Endothelial cell of umbilical vein (primary cell): Measurements from ENCODE around the gene KRT10. TPM values are rescaled to one million over a fixed set of nuclear protein-coding genes. Genes with fewer than 3 reads are reported as not detected.

Source experiments
- BruUV-seq: library from RNA; stranded (reverse); fragments of 400-500 nt; replicated peaks from 2 replicates; lab custom pipeline; 2021; lab: Mats Ljungman, UMichigan
- CTCF ChIA-PET: fragments of 300-600, 350-600 bp; sonication (Branson Sonifier 250); formaldehyde crosslinking; loops from one replicate; lab custom pipeline; 2021; ENCODE audit warnings: antibody characterized with exemption, inconsistent platforms; lab: Charles Lee
- POLR2A ChIA-PET: fragments of 300-600, 350-600 bp; sonication (Branson Sonifier 250); formaldehyde crosslinking; loops from one replicate; lab custom pipeline; 2021; ENCODE audit warnings: antibody characterized with exemption, inconsistent platforms; lab: Charles Lee
- DNase-seq: peaks from one replicate; pipeline ENCODE4 v3.0.0-alpha.2; 2011; ENCODE audit warnings: low read depth, low spot score
- FAIRE-seq: peaks from 2 replicates; lab custom pipeline; 2011; peaks lifted over from hg19 to GRCh38; lab: Jason Lieb, UNC
- H2AFZ ChIP-seq: 2 replicates; pipeline ENCODE4 v1.6.0; 2012; ENCODE audit warnings: low read depth, low read length, control low read depth, inconsistent platforms
- H3K27ac ChIP-seq: 2 replicates; pipeline ENCODE4 v1.5.1; 2011; ENCODE audit warnings: low read depth, mild to moderate bottlenecking, control low read depth, low read length, moderate library complexity; ENCODE audit not compliant: insufficient read depth
- H3K27me3 ChIP-seq, 2 experiments: 2 replicates each; pipeline versions ENCODE4 v1.6.0 to v1.6.1; 2011; ENCODE audit warnings: low read length in 2 of 2, mixed read lengths in 1 of 2; ENCODE audit not compliant: control insufficient read depth in 2 of 2, insufficient read depth in 2 of 2
- H3K36me3 ChIP-seq, 2 experiments: 2 replicates in 1 of 2; 3 replicates in 1 of 2; pipeline ENCODE4 v1.5.1; 2011; ENCODE audit warnings: low read length in 2 of 2, mild to moderate bottlenecking in 1 of 2, moderate library complexity in 1 of 2; ENCODE audit not compliant: control insufficient read depth in 2 of 2, insufficient read depth in 2 of 2; ENCODE audit errors: extremely low read depth in 1 of 2
- H3K4me1 ChIP-seq: 3 replicates; pipeline ENCODE4 v1.5.1; 2011; ENCODE audit warnings: mild to moderate bottlenecking, low read length; ENCODE audit not compliant: control insufficient read depth, insufficient read depth; ENCODE audit errors: extremely low read depth
- H3K4me2 ChIP-seq: 2 replicates; pipeline ENCODE4 v1.6.1; 2011; ENCODE audit warnings: low read length, control low read depth, mixed read lengths; ENCODE audit not compliant: insufficient read depth
- H3K4me3 ChIP-seq, 3 experiments: fragments of 200-600 bp in 1 of 3; sonication (generic), shearing (Covaris generic) in 1 of 3; replicated peaks in 1 of 3; 2 replicates each; pipeline ENCODE4 v1.5.1; 2011 to 2016; ENCODE audit warnings: control low read depth in 3 of 3, low read length in 3 of 3, mild to moderate bottlenecking in 2 of 3, inconsistent platforms in 1 of 3, low read depth in 1 of 3, moderate library complexity in 1 of 3; ENCODE audit not compliant: insufficient read depth in 1 of 3
- H3K79me2 ChIP-seq: 2 replicates; pipeline ENCODE4 v1.6.0; 2012; ENCODE audit warnings: low read length, inconsistent platforms; ENCODE audit not compliant: control insufficient read depth, insufficient read depth
- H3K9ac ChIP-seq: replicated peaks from 2 replicates; pipeline ENCODE3; 2011; ENCODE audit warnings: low read length, control low read depth; ENCODE audit not compliant: insufficient read depth; ENCODE audit errors: extremely low read depth
- H3K9me1 ChIP-seq: replicated peaks from 3 replicates; pipeline ENCODE4 v1.6.0; 2011; ENCODE audit warnings: mild to moderate bottlenecking, low read length; ENCODE audit not compliant: control insufficient read depth, insufficient read depth; ENCODE audit errors: extremely low read depth
- H3K9me3 ChIP-seq: replicated peaks from 2 replicates; pipeline ENCODE4 v1.5.1; 2012; ENCODE audit warnings: low read length, inconsistent platforms; ENCODE audit not compliant: control insufficient read depth, insufficient read depth
- H4K20me1 ChIP-seq: replicated peaks from 2 replicates; pipeline ENCODE3; 2011; ENCODE audit warnings: mild to moderate bottlenecking, low read length; ENCODE audit not compliant: control insufficient read depth, insufficient read depth; ENCODE audit errors: extremely low read depth
- CTCF ChIP-seq, 2 donors: IDR thresholded peaks; 1 replicate in 1 of 2; 2 replicates in 1 of 2; pipeline ENCODE4 v1.5.1; 2011; ENCODE audit warnings: low read length in 2 of 2, mild to moderate bottlenecking in 2 of 2, moderate library complexity in 2 of 2, control low read depth in 1 of 2, inconsistent platforms in 1 of 2, low read depth in 1 of 2; ENCODE audit not compliant: insufficient read depth in 1 of 2; ENCODE audit errors: extremely low read depth in 1 of 2
- EZH2 ChIP-seq: IDR thresholded peaks from 2 replicates; pipeline ENCODE4 v1.6.1; 2012; ENCODE audit warnings: borderline replicate concordance, low read depth, mild to moderate bottlenecking, moderate library complexity, low read length, inconsistent platforms; ENCODE audit not compliant: severe bottlenecking
- FOS ChIP-seq: IDR thresholded peaks from 2 replicates; pipeline ENCODE4 v1.6.1; 2011; ENCODE audit warnings: mild to moderate bottlenecking, low read length, moderate library complexity, borderline replicate concordance; ENCODE audit not compliant: insufficient read depth
- GATA2 ChIP-seq: IDR thresholded peaks from 2 replicates; pipeline ENCODE4 v1.7.0; 2011; ENCODE audit warnings: low read depth, mild to moderate bottlenecking, moderate library complexity, mixed read lengths, low read length; ENCODE audit not compliant: insufficient read length, insufficient read depth
- JUN ChIP-seq: IDR thresholded peaks from 2 replicates; pipeline ENCODE4 v1.6.1; 2011; ENCODE audit warnings: borderline replicate concordance, low read depth; ENCODE audit not compliant: insufficient read length, insufficient read depth
- MAX ChIP-seq: IDR thresholded peaks from 2 replicates; pipeline ENCODE4 v1.6.1; 2011; ENCODE audit not compliant: insufficient read depth, insufficient read length
- MYC ChIP-seq: IDR thresholded peaks from one replicate; pipeline ENCODE4 v1.6.1; 2011; ENCODE audit warnings: mild to moderate bottlenecking, low read depth, low read length
- POLR2A ChIP-seq: IDR thresholded peaks from 2 replicates; pipeline ENCODE4 v1.6.1; 2012; ENCODE audit warnings: low read depth, mild to moderate bottlenecking, control low read depth, low read length
- POLR2AphosphoS5 ChIP-seq: IDR thresholded peaks from 2 replicates; pipeline ENCODE4 v1.6.1; 2012; ENCODE audit warnings: low read depth, mild to moderate bottlenecking, control low read depth, low read length, moderate library complexity; ENCODE audit not compliant: insufficient read depth
- dilution Hi-C: fragments of 300-500 bp; cut with MboI; formaldehyde crosslinking; loops from one replicate; pipeline ENCODE4 v1.15.0; 2019; ENCODE audit warnings: low sequenced_read_pairs; ENCODE audit not compliant: extremely low pct_ligation_motif_present
- intact Hi-C: fragments of 100-400 bp; cut with micrococcal nuclease; formaldehyde crosslinking; loops from one replicate; pipeline ENCODE4 v1.10.0; 2022
- polyA plus RNA-seq, 4 experiments: library from polyadenylated mRNA; depleted of rRNA in 3 of 4; stranded (reverse) in 3 of 4; unstranded in 1 of 4; fragments of >200 nt; gene quantifications; 2 replicates each; pipeline versions ENCODE4 v1.2.1 to v1.2.3, GENCODE V29; 2011 to 2012; ENCODE audit warnings: missing spikeins in 1 of 4
- total RNA-seq: library from RNA; stranded (reverse); gene quantifications from 2 replicates; pipeline ENCODE4 v1.2.3, GENCODE V29; 2021

KRT10 gene
- total and polyA plus RNA-seq, 2 donors (not counting 3 experiments of a cell fraction or from before 2014, with no cell fraction given): 5.1 to 55.6 TPM

- H4K20me1 ChIP-seq: no peaks in the 10 kb centered on the region
- ChIA-PET POLR2A (no interaction called here), CTCF (interaction anchor here (1.2 to 1.5 kb wide), 3 partner anchors 10 to 796 kb away, joined by 3 to 5 read pairs (median 5); partner anchors contain the start of gene KRT20)
- DNase-seq (no peak), FAIRE-seq (no peak)
- intact Hi-C loops (no loop called here), dilution Hi-C loops (no loop called here)
- no peak within 1 kb of the TSS for H3K27ac ChIP-seq
- H3K9me1 ChIP-seq: no peaks in the 10 kb centered on the region
- H2AFZ ChIP-seq: no peak within 1 kb of the TSS
- TF ChIP-seq POLR2AphosphoS5 (no peak), POLR2A (no peak), FOS (no peak), GATA2 (no peak), MYC (no peak), EZH2 (no peak), MAX (no peak), CTCF (IDR thresholded peaks at IDR 0.05; ENCODE audit: extremely low read depth in 1 of 2, insufficient read depth in 1 of 2, low read depth in 1 of 2, low read length in 2 of 2) (no peak), JUN (no peak)
- H3K4me1 ChIP-seq: no peaks in the 10 kb centered on the region
- no peak within 1 kb of the TSS for H3K4me2 ChIP-seq
- no TSS peak for BruUV-seq
- no peak within 1 kb of the TSS for H3K9ac ChIP-seq
- no peak within 1 kb of the TSS for H3K4me3 ChIP-seq
- no peaks in the 10 kb centered on the region for H3K9me3 ChIP-seq
- H3K36me3 ChIP-seq: no peaks in the 10 kb centered on the region
- H3K27me3 ChIP-seq: peaks cover 0 to 17% of the 10 kb centered on the region in 2 experiments
- H3K79me2 ChIP-seq: no peaks in the 10 kb centered on the region
Observed at GRCh38 chr17:40866838-40867237, 44.4 kb upstream of the KRT10 start, which contains the start of gene KRT12. TSS of gene KRT12 (minus strand) at chr17:40867223. CDS start at chr17:40867186, 37 bp downstream.
